GM12878 (cell line): ENCODE measurements around the gene ELOF1. TPM values are rescaled to one million over a fixed set of nuclear protein-coding genes. Genes with fewer than 3 reads are reported as not detected.

Experiments used
- ATAC-seq: fragments of 200-7000 bp; cut with Tn5 transposase; 3 replicates; pipeline ENCODE4 v1.9.1; 2020; ENCODE audit warnings: mild to moderate bottlenecking, moderate library complexity
- BruUV-seq: library from RNA; stranded (reverse); fragments of 400-500 nt; replicated peaks from 2 replicates; lab custom pipeline; 2021; lab: Mats Ljungman, UMichigan
- CTCF ChIA-PET: fragments of 300-600 bp; sonication (Branson Sonifier 250); formaldehyde crosslinking; extraction: SDS; loops from one replicate; lab custom pipeline; 2021; ENCODE audit warnings: inconsistent platforms; lab: Yijun Ruan, JAX
- POLR2A ChIA-PET: fragments of 350-600 bp; formaldehyde crosslinking; extraction: SDS; loops from one replicate; lab custom pipeline; 2021; ENCODE audit warnings: inconsistent platforms; lab: Charles Lee
- RAD21 ChIA-PET: fragments of 300-600 bp; sonication (Branson Sonifier 250); formaldehyde crosslinking; loops from one replicate; lab custom pipeline; 2023; ENCODE audit warnings: antibody characterized with exemption; ENCODE audit not compliant: unreplicated experiment; lab: Charles Lee
- SMC1A ChIA-PET: fragments of 300-600 bp; sonication (Branson Sonifier 250); formaldehyde crosslinking; loops from one replicate; lab custom pipeline; 2023; ENCODE audit not compliant: unreplicated experiment, uncharacterized antibody; lab: Charles Lee
- DNase-seq: peaks from one replicate; pipeline ENCODE4 v3.0.0-alpha.2; 2011; ENCODE audit warnings: low read depth, low spot score
- FAIRE-seq: peaks from 3 replicates; lab custom pipeline; 2011; peaks lifted over from hg19 to GRCh38; lab: Jason Lieb, UNC
- H2AFZ ChIP-seq: 2 replicates; pipeline ENCODE4 v1.6.0; 2011; ENCODE audit warnings: low read depth, low read length, control low read depth; ENCODE audit not compliant: control insufficient read depth
- H3K27ac ChIP-seq: 2 replicates; pipeline ENCODE4 v1.5.1; 2011; ENCODE audit warnings: control low read depth; ENCODE audit not compliant: control insufficient read depth, insufficient read depth
- H3K27me3 ChIP-seq, 2 experiments: replicated peaks in 1 of 2; 2 replicates each; pipeline versions ENCODE4 v1.6.0 to v1.6.1; 2011; ENCODE audit warnings: low read length in 1 of 2; ENCODE audit not compliant: control insufficient read depth in 2 of 2, insufficient read depth in 2 of 2
- H3K36me3 ChIP-seq, 2 experiments: 2 replicates each; pipeline ENCODE4 v1.5.1; 2011; ENCODE audit warnings: low read length in 1 of 2; ENCODE audit not compliant: control insufficient read depth in 2 of 2, insufficient read depth in 2 of 2
- H3K4me1 ChIP-seq: 2 replicates; pipeline ENCODE4 v1.6.1; 2011; ENCODE audit warnings: mild to moderate bottlenecking, low read length, moderate library complexity, mixed read lengths; ENCODE audit not compliant: control insufficient read depth, insufficient read depth
- H3K4me2 ChIP-seq: 2 replicates; pipeline ENCODE4 v1.6.0; 2011; ENCODE audit warnings: control low read depth; ENCODE audit not compliant: control insufficient read depth, insufficient read depth
- H3K4me3 ChIP-seq: fragments of 200-600 bp; sonication (generic); 2 replicates; pipeline ENCODE4 v1.5.1; 2016
- H3K79me2 ChIP-seq: 2 replicates; pipeline ENCODE4 v1.6.0; 2011; ENCODE audit warnings: low read length; ENCODE audit not compliant: control insufficient read depth, insufficient read depth
- H3K9ac ChIP-seq: 2 replicates; pipeline ENCODE4 v1.8.0; 2011; ENCODE audit warnings: low read length, control low read depth, mixed read lengths; ENCODE audit not compliant: control insufficient read depth, insufficient read depth
- H3K9me3 ChIP-seq: replicated peaks from 3 replicates; pipeline ENCODE4 v1.5.1; 2011; ENCODE audit warnings: mild to moderate bottlenecking, low read length; ENCODE audit not compliant: control insufficient read depth, insufficient read depth
- H4K20me1 ChIP-seq: 2 replicates; pipeline ENCODE4 v1.6.0; 2011; ENCODE audit not compliant: control insufficient read depth, insufficient read depth
- CHD1 ChIP-seq: IDR thresholded peaks from 2 replicates; pipeline ENCODE4 v1.6.1; 2012; ENCODE audit warnings: low read depth, low read length, improper control_type of control experiment
- CHD2 ChIP-seq: IDR thresholded peaks from 2 replicates; pipeline ENCODE4 v1.6.1; 2011; ENCODE audit warnings: low read depth, low read length, improper control_type of control experiment, borderline replicate concordance
- FOXK2 ChIP-seq: fragments of 450-650 bp; IDR thresholded peaks from 2 replicates; pipeline ENCODE4 v1.6.1; 2017; ENCODE audit warnings: mild to moderate bottlenecking, moderate library complexity
- GABPA ChIP-seq: IDR thresholded peaks from 2 replicates; pipeline ENCODE4 v1.6.1; 2014; ENCODE audit warnings: antibody characterized with exemption, low read depth, mild to moderate bottlenecking, inconsistent platforms
- LARP7 ChIP-seq: fragments of 450-650 bp; IDR thresholded peaks from 2 replicates; pipeline ENCODE4 v1.6.1; 2017; ENCODE audit warnings: mild to moderate bottlenecking
- MTA3 ChIP-seq: IDR thresholded peaks from 2 replicates; pipeline ENCODE4 v1.6.1; 2012; ENCODE audit warnings: low read length, inconsistent platforms, borderline replicate concordance
- MXI1 ChIP-seq: fragments of 150-350 bp; IDR thresholded peaks from 2 replicates; pipeline ENCODE4 v1.6.1; 2011; ENCODE audit warnings: low read depth, mild to moderate bottlenecking, inconsistent platforms, low read length, improper control_type of control experiment
- MYC ChIP-seq: IDR thresholded peaks from 2 replicates; pipeline ENCODE4 v1.6.1; 2011; ENCODE audit warnings: mild to moderate bottlenecking, low read length, moderate library complexity, inconsistent platforms; ENCODE audit not compliant: insufficient read depth, insufficient replicate concordance, insufficient read length, severe bottlenecking
- NFYA ChIP-seq: IDR thresholded peaks from 2 replicates; pipeline ENCODE4 v1.6.1; 2011; ENCODE audit warnings: low read depth, mild to moderate bottlenecking, low read length, improper control_type of control experiment, borderline replicate concordance
- NRF1 ChIP-seq: conservative IDR thresholded peaks from 2 replicates; pipeline ENCODE4 v1.6.1; 2011; ENCODE audit warnings: mild to moderate bottlenecking, low read depth, low read length, improper control_type of control experiment
- POLR2AphosphoS2 ChIP-seq: IDR thresholded peaks from 2 replicates; pipeline ENCODE4 v1.6.1; 2011; ENCODE audit warnings: low read depth, mild to moderate bottlenecking, low read length, improper control_type of control experiment, moderate library complexity
- ZBED1 ChIP-seq: IDR thresholded peaks from 2 replicates; pipeline ENCODE4 v1.6.1; 2016; ENCODE audit warnings: borderline replicate concordance
- ZNF274 ChIP-seq: IDR thresholded peaks from one replicate; pipeline ENCODE4 v1.8.0; 2011; ENCODE audit not compliant: insufficient read length, insufficient read depth
- WGBS: methylation state at CpG from one replicate; pipeline ENCODE4 v1.1.6; 2016; ENCODE audit warnings: low lambda C conversion rate; ENCODE audit not compliant: insufficient replicate concordance, insufficient coverage; ENCODE audit errors: missing lambda C conversion rate; 5-methylcytosine and 5-hydroxymethylcytosine counted together
- in situ Hi-C: fragments of 300-500 bp; cut with MboI; formaldehyde crosslinking; loops from 9 replicates; pipeline ENCODE4 v1.14.3; 2018; ENCODE audit warnings: mixed read lengths
- intact Hi-C: fragments of 100-400 bp; cut with micrococcal nuclease; formaldehyde crosslinking; loops from one replicate; pipeline ENCODE4 v1.14.2; 2022; ENCODE audit not compliant: unreplicated experiment
- polyA plus RNA-seq, 11 experiments: library from polyadenylated mRNA; depleted of rRNA in 4 of 11; unstranded in 6 of 11; stranded (reverse) in 5 of 11; fragments of >200 nt; fragmentation: Nextera tagmentation in 4 of 11; fragmentation: Illumina TruSeq in 1 of 11; extraction: Ambion mirVana in 4 of 11; extraction: Trizol in 1 of 11; gene quantifications; 1 replicate in 1 of 11; 2 replicates in 10 of 11; pipeline versions ENCODE4 v1.2.1 to v1.2.3, GENCODE V29; 2011 to 2016; ENCODE audit warnings: inconsistent platforms in 2 of 11, missing spikeins in 2 of 11, low read depth in 1 of 11
- total RNA-seq, 4 experiments: library from RNA; depleted of rRNA in 3 of 4; stranded (reverse); fragments of >200 nt in 3 of 4; fragmentation: Illumina TruSeq in 1 of 4; extraction: Trizol in 1 of 4; gene quantifications; 2 replicates each; pipeline versions ENCODE4 v1.2.1 to v1.2.3, GENCODE V29; 2013 to 2021
- TF ChIP-seq, protein P1 (sequence below): IDR thresholded peaks from 2 replicates; pipeline ENCODE4 v1.6.1; 2011; ENCODE audit warnings: low read depth, low read length, improper control_type of control experiment, borderline replicate concordance
- TF ChIP-seq, protein P2 (sequence below): IDR thresholded peaks from 2 replicates; pipeline ENCODE4 v1.6.1; 2012; ENCODE audit warnings: low read depth, low read length, improper control_type of control experiment
- TF ChIP-seq, protein P3 (sequence below): fragments of 450-650 bp; IDR thresholded peaks from 2 replicates; pipeline ENCODE4 v1.6.1; 2018; ENCODE audit warnings: mild to moderate bottlenecking, low read depth, moderate library complexity; ENCODE audit not compliant: partially characterized antibody

Gene ELOF1
- total and polyA plus RNA-seq, 10 of the 15 experiments (the other 5 are each of a cell fraction or from before 2014, with no cell fraction given), result 11.7 to 124 (median 92.9) TPM

DNA sequence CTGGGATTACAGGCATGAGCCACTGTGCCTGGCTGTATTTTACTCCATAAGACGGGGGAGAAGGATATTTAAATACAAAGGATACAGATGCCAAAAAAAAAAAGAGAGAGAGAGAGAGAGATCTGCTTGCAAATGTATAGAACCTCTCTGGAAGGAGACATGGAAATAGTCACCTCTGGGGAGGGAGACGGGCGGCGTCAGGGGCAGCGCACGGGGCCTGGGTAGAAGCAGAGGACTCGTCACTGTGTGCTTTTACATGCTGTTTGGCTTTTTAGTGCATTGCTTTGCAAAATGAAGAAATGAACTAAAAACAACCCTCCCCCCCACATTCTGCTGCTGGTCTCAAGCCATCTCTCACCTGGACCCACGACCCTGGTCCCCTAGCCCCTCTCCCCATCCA, 48.6 kb downstream of the ELOF1 start:
- Histone ChIP-seq H3K36me3 (peaks cover 0 to 2% of the 10 kb centered on the region in 2 experiments; a peak in 3 of 4 replicates), H3K9ac (no peak overlapping the region), H3K79me2 (no peaks in the 10 kb centered on the region), H3K4me2 (no peak overlapping the region), H4K20me1 (no peaks in the 10 kb centered on the region), H3K9me3 (no peaks in the 10 kb centered on the region), H3K27me3 (no peaks in the 10 kb centered on the region), H3K4me3 (no peak overlapping the region), H2AFZ (no peak overlapping the region), H3K4me1 (no peaks in the 10 kb centered on the region), H3K27ac (no peak overlapping the region)
- DNase-seq, result no peak
- TF ChIP-seq, protein P1, sequence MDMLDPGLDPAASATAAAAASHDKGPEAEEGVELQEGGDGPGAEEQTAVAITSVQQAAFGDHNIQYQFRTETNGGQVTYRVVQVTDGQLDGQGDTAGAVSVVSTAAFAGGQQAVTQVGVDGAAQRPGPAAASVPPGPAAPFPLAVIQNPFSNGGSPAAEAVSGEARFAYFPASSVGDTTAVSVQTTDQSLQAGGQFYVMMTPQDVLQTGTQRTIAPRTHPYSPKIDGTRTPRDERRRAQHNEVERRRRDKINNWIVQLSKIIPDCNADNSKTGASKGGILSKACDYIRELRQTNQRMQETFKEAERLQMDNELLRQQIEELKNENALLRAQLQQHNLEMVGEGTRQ, result no peak
- TF ChIP-seq GABPA, result no peak
- TF ChIP-seq, protein P2, sequence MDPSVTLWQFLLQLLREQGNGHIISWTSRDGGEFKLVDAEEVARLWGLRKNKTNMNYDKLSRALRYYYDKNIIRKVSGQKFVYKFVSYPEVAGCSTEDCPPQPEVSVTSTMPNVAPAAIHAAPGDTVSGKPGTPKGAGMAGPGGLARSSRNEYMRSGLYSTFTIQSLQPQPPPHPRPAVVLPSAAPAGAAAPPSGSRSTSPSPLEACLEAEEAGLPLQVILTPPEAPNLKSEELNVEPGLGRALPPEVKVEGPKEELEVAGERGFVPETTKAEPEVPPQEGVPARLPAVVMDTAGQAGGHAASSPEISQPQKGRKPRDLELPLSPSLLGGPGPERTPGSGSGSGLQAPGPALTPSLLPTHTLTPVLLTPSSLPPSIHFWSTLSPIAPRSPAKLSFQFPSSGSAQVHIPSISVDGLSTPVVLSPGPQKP, result no peak
- TF ChIP-seq MTA3, result no peak
- no peak for TF ChIP-seq ZBED1
- no peak for TF ChIP-seq NFYA
- TF ChIP-seq, protein P3, sequence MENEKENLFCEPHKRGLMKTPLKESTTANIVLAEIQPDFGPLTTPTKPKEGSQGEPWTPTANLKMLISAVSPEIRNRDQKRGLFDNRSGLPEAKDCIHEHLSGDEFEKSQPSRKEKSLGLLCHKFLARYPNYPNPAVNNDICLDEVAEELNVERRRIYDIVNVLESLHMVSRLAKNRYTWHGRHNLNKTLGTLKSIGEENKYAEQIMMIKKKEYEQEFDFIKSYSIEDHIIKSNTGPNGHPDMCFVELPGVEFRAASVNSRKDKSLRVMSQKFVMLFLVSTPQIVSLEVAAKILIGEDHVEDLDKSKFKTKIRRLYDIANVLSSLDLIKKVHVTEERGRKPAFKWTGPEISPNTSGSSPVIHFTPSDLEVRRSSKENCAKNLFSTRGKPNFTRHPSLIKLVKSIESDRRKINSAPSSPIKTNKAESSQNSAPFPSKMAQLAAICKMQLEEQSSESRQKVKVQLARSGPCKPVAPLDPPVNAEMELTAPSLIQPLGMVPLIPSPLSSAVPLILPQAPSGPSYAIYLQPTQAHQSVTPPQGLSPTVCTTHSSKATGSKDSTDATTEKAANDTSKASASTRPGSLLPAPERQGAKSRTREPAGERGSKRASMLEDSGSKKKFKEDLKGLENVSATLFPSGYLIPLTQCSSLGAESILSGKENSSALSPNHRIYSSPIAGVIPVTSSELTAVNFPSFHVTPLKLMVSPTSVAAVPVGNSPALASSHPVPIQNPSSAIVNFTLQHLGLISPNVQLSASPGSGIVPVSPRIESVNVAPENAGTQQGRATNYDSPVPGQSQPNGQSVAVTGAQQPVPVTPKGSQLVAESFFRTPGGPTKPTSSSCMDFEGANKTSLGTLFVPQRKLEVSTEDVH, result no peak
- no peak for TF ChIP-seq LARP7
- no peak for TF ChIP-seq FOXK2
- TF ChIP-seq POLR2AphosphoS2, result no peak
- TF ChIP-seq CHD2, result no peak
- no peak for TF ChIP-seq CHD1
- no peak for TF ChIP-seq MYC
- TF ChIP-seq NRF1, result no peak
- no peak for TF ChIP-seq ZNF274
- no peak for TF ChIP-seq MXI1
- ChIA-PET CTCF (no interaction called here), RAD21 (no interaction called here), POLR2A (no interaction called here), SMC1A (no interaction called here)
- ATAC-seq, result no peak
- no peak for FAIRE-seq
- in situ Hi-C loops (no loop called here), intact Hi-C loops (no loop called here)
- no TSS peak for BruUV-seq
- 90% methylated on average over 8 of the region's 8 CpGs for WGBS
